Endothelial cell of umbilical vein (primary cell): ENCODE measurements around the gene POLE2. TPM values are rescaled to one million over a fixed set of nuclear protein-coding genes. Genes with fewer than 3 reads are reported as not detected.

Source experiments
- BruUV-seq: library from RNA; stranded (reverse); fragments of 400-500 nt; replicated peaks from 2 replicates; lab custom pipeline; 2021; lab: Mats Ljungman, UMichigan
- CTCF ChIA-PET: fragments of 300-600, 350-600 bp; sonication (Branson Sonifier 250); formaldehyde crosslinking; loops from one replicate; lab custom pipeline; 2021; ENCODE audit warnings: antibody characterized with exemption, inconsistent platforms; lab: Charles Lee
- POLR2A ChIA-PET: fragments of 300-600, 350-600 bp; sonication (Branson Sonifier 250); formaldehyde crosslinking; loops from one replicate; lab custom pipeline; 2021; ENCODE audit warnings: antibody characterized with exemption, inconsistent platforms; lab: Charles Lee
- DNase-seq: peaks from one replicate; pipeline ENCODE4 v3.0.0-alpha.2; 2011; ENCODE audit warnings: low read depth, low spot score
- FAIRE-seq: peaks from 2 replicates; lab custom pipeline; 2011; peaks lifted over from hg19 to GRCh38; lab: Jason Lieb, UNC
- H2AFZ ChIP-seq: 2 replicates; pipeline ENCODE4 v1.6.0; 2012; ENCODE audit warnings: low read depth, low read length, control low read depth, inconsistent platforms
- H3K27ac ChIP-seq: 2 replicates; pipeline ENCODE4 v1.5.1; 2011; ENCODE audit warnings: low read depth, mild to moderate bottlenecking, control low read depth, low read length, moderate library complexity; ENCODE audit not compliant: insufficient read depth
- H3K27me3 ChIP-seq, 2 experiments: 2 replicates each; pipeline versions ENCODE4 v1.6.0 to v1.6.1; 2011; ENCODE audit warnings: low read length in 2 of 2, mixed read lengths in 1 of 2; ENCODE audit not compliant: control insufficient read depth in 2 of 2, insufficient read depth in 2 of 2
- H3K36me3 ChIP-seq, 2 experiments: 2 replicates in 1 of 2; 3 replicates in 1 of 2; pipeline ENCODE4 v1.5.1; 2011; ENCODE audit warnings: low read length in 2 of 2, mild to moderate bottlenecking in 1 of 2, moderate library complexity in 1 of 2; ENCODE audit not compliant: control insufficient read depth in 2 of 2, insufficient read depth in 2 of 2; ENCODE audit errors: extremely low read depth in 1 of 2
- H3K4me1 ChIP-seq: 3 replicates; pipeline ENCODE4 v1.5.1; 2011; ENCODE audit warnings: mild to moderate bottlenecking, low read length; ENCODE audit not compliant: control insufficient read depth, insufficient read depth; ENCODE audit errors: extremely low read depth
- H3K4me2 ChIP-seq: 2 replicates; pipeline ENCODE4 v1.6.1; 2011; ENCODE audit warnings: low read length, control low read depth, mixed read lengths; ENCODE audit not compliant: insufficient read depth
- H3K4me3 ChIP-seq, 3 experiments: fragments of 200-600 bp in 1 of 3; sonication (generic), shearing (Covaris generic) in 1 of 3; replicated peaks in 1 of 3; 2 replicates each; pipeline ENCODE4 v1.5.1; 2011 to 2016; ENCODE audit warnings: control low read depth in 3 of 3, low read length in 3 of 3, mild to moderate bottlenecking in 2 of 3, inconsistent platforms in 1 of 3, low read depth in 1 of 3, moderate library complexity in 1 of 3; ENCODE audit not compliant: insufficient read depth in 1 of 3
- H3K79me2 ChIP-seq: 2 replicates; pipeline ENCODE4 v1.6.0; 2012; ENCODE audit warnings: low read length, inconsistent platforms; ENCODE audit not compliant: control insufficient read depth, insufficient read depth
- H3K9ac ChIP-seq: replicated peaks from 2 replicates; pipeline ENCODE3; 2011; ENCODE audit warnings: low read length, control low read depth; ENCODE audit not compliant: insufficient read depth; ENCODE audit errors: extremely low read depth
- H3K9me1 ChIP-seq: replicated peaks from 3 replicates; pipeline ENCODE4 v1.6.0; 2011; ENCODE audit warnings: mild to moderate bottlenecking, low read length; ENCODE audit not compliant: control insufficient read depth, insufficient read depth; ENCODE audit errors: extremely low read depth
- H3K9me3 ChIP-seq: replicated peaks from 2 replicates; pipeline ENCODE4 v1.5.1; 2012; ENCODE audit warnings: low read length, inconsistent platforms; ENCODE audit not compliant: control insufficient read depth, insufficient read depth
- H4K20me1 ChIP-seq: replicated peaks from 2 replicates; pipeline ENCODE3; 2011; ENCODE audit warnings: mild to moderate bottlenecking, low read length; ENCODE audit not compliant: control insufficient read depth, insufficient read depth; ENCODE audit errors: extremely low read depth
- CTCF ChIP-seq, 2 donors: IDR thresholded peaks; 1 replicate in 1 of 2; 2 replicates in 1 of 2; pipeline ENCODE4 v1.5.1; 2011; ENCODE audit warnings: low read length in 2 of 2, mild to moderate bottlenecking in 2 of 2, moderate library complexity in 2 of 2, control low read depth in 1 of 2, inconsistent platforms in 1 of 2, low read depth in 1 of 2; ENCODE audit not compliant: insufficient read depth in 1 of 2; ENCODE audit errors: extremely low read depth in 1 of 2
- EZH2 ChIP-seq: IDR thresholded peaks from 2 replicates; pipeline ENCODE4 v1.6.1; 2012; ENCODE audit warnings: borderline replicate concordance, low read depth, mild to moderate bottlenecking, moderate library complexity, low read length, inconsistent platforms; ENCODE audit not compliant: severe bottlenecking
- FOS ChIP-seq: IDR thresholded peaks from 2 replicates; pipeline ENCODE4 v1.6.1; 2011; ENCODE audit warnings: mild to moderate bottlenecking, low read length, moderate library complexity, borderline replicate concordance; ENCODE audit not compliant: insufficient read depth
- GATA2 ChIP-seq: IDR thresholded peaks from 2 replicates; pipeline ENCODE4 v1.7.0; 2011; ENCODE audit warnings: low read depth, mild to moderate bottlenecking, moderate library complexity, mixed read lengths, low read length; ENCODE audit not compliant: insufficient read length, insufficient read depth
- JUN ChIP-seq: IDR thresholded peaks from 2 replicates; pipeline ENCODE4 v1.6.1; 2011; ENCODE audit warnings: borderline replicate concordance, low read depth; ENCODE audit not compliant: insufficient read length, insufficient read depth
- MAX ChIP-seq: IDR thresholded peaks from 2 replicates; pipeline ENCODE4 v1.6.1; 2011; ENCODE audit not compliant: insufficient read depth, insufficient read length
- MYC ChIP-seq: IDR thresholded peaks from one replicate; pipeline ENCODE4 v1.6.1; 2011; ENCODE audit warnings: mild to moderate bottlenecking, low read depth, low read length
- POLR2A ChIP-seq: IDR thresholded peaks from 2 replicates; pipeline ENCODE4 v1.6.1; 2012; ENCODE audit warnings: low read depth, mild to moderate bottlenecking, control low read depth, low read length
- POLR2AphosphoS5 ChIP-seq: IDR thresholded peaks from 2 replicates; pipeline ENCODE4 v1.6.1; 2012; ENCODE audit warnings: low read depth, mild to moderate bottlenecking, control low read depth, low read length, moderate library complexity; ENCODE audit not compliant: insufficient read depth
- dilution Hi-C: fragments of 300-500 bp; cut with MboI; formaldehyde crosslinking; loops from one replicate; pipeline ENCODE4 v1.15.0; 2019; ENCODE audit warnings: low sequenced_read_pairs; ENCODE audit not compliant: extremely low pct_ligation_motif_present
- intact Hi-C: fragments of 100-400 bp; cut with micrococcal nuclease; formaldehyde crosslinking; loops from one replicate; pipeline ENCODE4 v1.10.0; 2022
- polyA plus RNA-seq, 4 experiments: library from polyadenylated mRNA; depleted of rRNA in 3 of 4; stranded (reverse) in 3 of 4; unstranded in 1 of 4; fragments of >200 nt; gene quantifications; 2 replicates each; pipeline versions ENCODE4 v1.2.1 to v1.2.3, GENCODE V29; 2011 to 2012; ENCODE audit warnings: missing spikeins in 1 of 4
- total RNA-seq: library from RNA; stranded (reverse); gene quantifications from 2 replicates; pipeline ENCODE4 v1.2.3, GENCODE V29; 2021

The POLE2 gene
- total and polyA plus RNA-seq, 2 donors (not counting 3 experiments of a cell fraction or from before 2014, with no cell fraction given), result 12.5 to 16.4 TPM

GRCh38 chr14:49691031-49691430, 3.0 kb upstream of the POLE2 start:
- dilution Hi-C loops, result no loop called here
- no peaks in the 10 kb centered on the region for H4K20me1 ChIP-seq
- H3K9me3 ChIP-seq, result no peaks in the 10 kb centered on the region
- H3K9me1 ChIP-seq, result no peaks in the 10 kb centered on the region
- no peak overlapping the region for H3K4me2 ChIP-seq
- intact Hi-C loops, result no loop called here
- no TSS peak for BruUV-seq
- H3K36me3 ChIP-seq, result no peaks in the 10 kb centered on the region
- ChIA-PET POLR2A (no interaction called here), CTCF (interaction anchor here (0.9 to 1.1 kb wide), 2 partner anchors 16 to 57 kb away, joined by 3 read pairs; no protein-coding TSS in a partner anchor)
- DNase-seq (no peak), FAIRE-seq (no peak)
- peaks cover 13% of the 10 kb centered on the region for H3K79me2 ChIP-seq
- no peak overlapping the region for H3K4me3 ChIP-seq
- no peak overlapping the region for H2AFZ ChIP-seq
- H3K27me3 ChIP-seq, result no peaks in the 10 kb centered on the region
- H3K4me1 ChIP-seq, result peaks cover 10% of the 10 kb centered on the region
- no peak overlapping the region for H3K9ac ChIP-seq
- TF ChIP-seq GATA2, result no peak
- TF ChIP-seq MAX, result no peak
- no peak for TF ChIP-seq MYC
- TF ChIP-seq CTCF (IDR thresholded peaks at IDR 0.05; ENCODE audit: extremely low read depth in 1 of 2, insufficient read depth in 1 of 2, low read depth in 1 of 2, low read length in 2 of 2), result no peak
- TF ChIP-seq EZH2, result no peak
- no peak for TF ChIP-seq JUN
- TF ChIP-seq POLR2A, result no peak
- no peak for TF ChIP-seq FOS
- TF ChIP-seq POLR2AphosphoS5, result no peak
- H3K27ac ChIP-seq, result no peak overlapping the region
